ENCODE measurements around the gene ASB16. TPM values are rescaled to one million over a fixed set of nuclear protein-coding genes. Genes with fewer than 3 reads are reported as not detected.

ASB16 gene
- total RNA-seq, 1 donor, result not detected

- H3K4me3 ChIP-seq (ENCODE audit: insufficient read depth, low read length), result no peak overlapping the region
- no peak for TF ChIP-seq CTCF (IDR thresholded peaks at IDR 0.05; ENCODE audit: extremely low read depth, low read depth, low read length)
- H3K79me2 ChIP-seq (ENCODE audit: insufficient read depth, low read length), result peaks cover 34% of the 10 kb centered on the region
- H3K36me3 ChIP-seq (ENCODE audit: insufficient read depth, low read length), result peaks cover 43% of the 10 kb centered on the region
- H3K27ac ChIP-seq (ENCODE audit: low read depth, low read length), result no peak overlapping the region
- no peak overlapping the region for H2AFZ ChIP-seq (ENCODE audit: low read length)
- H3K27me3 ChIP-seq (ENCODE audit: insufficient read depth, low read length), result no peaks in the 10 kb centered on the region
- peaks cover 13% of the 10 kb centered on the region for H3K4me1 ChIP-seq (ENCODE audit: insufficient read depth, low read length)
- DNase-seq (ENCODE audit: insufficient read length, low spot score, missing footprints), result peak; percentile 26
- H3K4me2 ChIP-seq (ENCODE audit: insufficient read depth, low read length), result no peak overlapping the region
- H4K20me1 ChIP-seq (ENCODE audit: insufficient read depth, low read length), result peaks cover 34% of the 10 kb centered on the region
- no peaks in the 10 kb centered on the region for H3K9me3 ChIP-seq (ENCODE audit: low read depth, low read length)
These were observed 45.7 kb downstream of the ASB16 start for GRCh38 chr17:44216173-44216572.

DNA sequence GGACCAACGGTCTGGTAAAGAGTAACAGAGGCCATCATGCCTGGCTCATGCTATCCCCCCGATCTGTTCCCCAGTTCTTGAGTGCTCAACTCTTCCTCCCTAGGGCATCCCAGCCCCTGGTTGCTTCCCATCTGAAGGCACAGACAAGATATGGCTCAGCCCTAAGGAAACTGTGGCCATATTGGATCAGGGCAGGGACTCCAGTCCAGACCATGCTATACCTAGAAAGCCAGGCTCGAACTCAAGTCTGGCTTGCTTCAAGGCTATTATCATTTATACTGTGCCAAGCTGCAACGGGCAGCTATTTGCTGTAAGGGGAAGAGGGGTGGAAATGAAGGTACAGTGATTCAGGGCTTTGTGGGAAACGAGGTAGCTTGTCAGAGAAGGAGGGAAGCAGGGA is 46.2 kb downstream of the ASB16 start:
- Histone ChIP-seq H3K9me3 (ENCODE audit: low read depth, low read length) (no peaks in the 10 kb centered on the region), H3K27me3 (ENCODE audit: insufficient read depth, low read length) (no peaks in the 10 kb centered on the region), H4K20me1 (ENCODE audit: insufficient read depth, low read length) (peaks cover 34% of the 10 kb centered on the region), H2AFZ (ENCODE audit: low read length) (no peak overlapping the region), H3K79me2 (ENCODE audit: insufficient read depth, low read length) (peaks cover 34% of the 10 kb centered on the region), H3K27ac (ENCODE audit: low read depth, low read length) (no peak overlapping the region), H3K4me3 (ENCODE audit: insufficient read depth, low read length) (no peak overlapping the region), H3K4me2 (ENCODE audit: insufficient read depth, low read length) (no peak overlapping the region), H3K36me3 (ENCODE audit: insufficient read depth, low read length) (peaks cover 38% of the 10 kb centered on the region), H3K4me1 (ENCODE audit: insufficient read depth, low read length) (peaks cover 13% of the 10 kb centered on the region)
- TF ChIP-seq CTCF (IDR thresholded peaks at IDR 0.05; ENCODE audit: extremely low read depth, low read depth, low read length), result no peak
- peak; percentile 44 for DNase-seq (ENCODE audit: insufficient read length, low spot score, missing footprints)

DNA sequence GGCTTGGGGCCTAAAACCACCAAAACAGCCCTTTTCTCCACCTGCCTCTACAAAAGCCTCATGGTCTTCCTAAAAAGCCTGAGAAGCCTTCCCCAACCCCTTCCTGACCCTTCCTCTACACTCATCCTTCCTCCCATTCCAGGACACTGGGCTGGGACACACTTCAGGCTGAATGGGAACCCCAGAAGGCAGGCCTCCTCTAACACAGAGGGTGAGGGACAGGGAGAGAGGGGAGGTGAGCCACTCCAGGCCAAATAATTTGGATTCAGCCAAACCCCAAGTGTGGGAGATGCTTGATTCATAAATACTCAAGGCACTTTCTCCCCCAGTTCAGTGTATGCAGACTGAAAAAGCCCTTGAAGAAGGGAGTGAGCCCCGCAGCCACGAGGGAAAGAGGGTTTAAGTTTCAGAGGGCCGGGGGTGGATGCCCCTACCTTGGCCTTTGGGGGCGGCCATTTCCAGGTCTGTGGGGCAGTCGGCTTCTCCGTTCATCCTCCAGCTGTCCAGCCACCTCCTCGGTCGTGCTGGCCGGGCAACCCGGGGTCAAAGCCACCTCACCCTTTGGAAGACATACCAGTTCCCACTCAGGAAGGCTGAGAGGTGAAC is 47.3 kb downstream of the ASB16 start:
- Histone ChIP-seq H3K9me3 (ENCODE audit: low read depth, low read length) (no peaks in the 10 kb centered on the region), H2AFZ (ENCODE audit: low read length) (no peak overlapping the region), H4K20me1 (ENCODE audit: insufficient read depth, low read length) (peaks cover 38% of the 10 kb centered on the region), H3K79me2 (ENCODE audit: insufficient read depth, low read length) (peaks cover 34% of the 10 kb centered on the region), H3K4me2 (ENCODE audit: insufficient read depth, low read length) (peak overlapping the region; percentile 86), H3K4me1 (ENCODE audit: insufficient read depth, low read length) (peaks cover 24% of the 10 kb centered on the region), H3K27me3 (ENCODE audit: insufficient read depth, low read length) (no peaks in the 10 kb centered on the region), H3K27ac (ENCODE audit: low read depth, low read length) (peak overlapping the region; percentile 27), H3K4me3 (ENCODE audit: insufficient read depth, low read length) (peak overlapping the region; percentile 84), H3K36me3 (ENCODE audit: insufficient read depth, low read length) (peaks cover 38% of the 10 kb centered on the region)
- TF ChIP-seq CTCF (IDR thresholded peaks at IDR 0.05; ENCODE audit: extremely low read depth, low read depth, low read length), result no peak
- DNase-seq (ENCODE audit: insufficient read length, low spot score, missing footprints), result peak; percentile 60

- H2AFZ ChIP-seq (ENCODE audit: low read length), result no peak overlapping the region
- H3K27ac ChIP-seq (ENCODE audit: low read depth, low read length), result peak overlapping the region; percentile 27
- peak; percentile 99 for DNase-seq (ENCODE audit: insufficient read length, low spot score, missing footprints)
These were observed 48.0 kb downstream of the ASB16 start for GRCh38 chr17:44218344-44219107.

More at GRCh38 chr17:44218344-44219107, 48.0 kb downstream of the ASB16 start:
- Histone ChIP-seq H4K20me1 (ENCODE audit: insufficient read depth, low read length) (peaks cover 38% of the 10 kb centered on the region), H3K27me3 (ENCODE audit: insufficient read depth, low read length) (no peaks in the 10 kb centered on the region), H3K4me3 (ENCODE audit: insufficient read depth, low read length) (peak overlapping the region; percentile 84), H3K4me2 (ENCODE audit: insufficient read depth, low read length) (peak overlapping the region; percentile 86), H3K9me3 (ENCODE audit: low read depth, low read length) (no peaks in the 10 kb centered on the region), H3K79me2 (ENCODE audit: insufficient read depth, low read length) (peaks cover 34% of the 10 kb centered on the region), H3K36me3 (ENCODE audit: insufficient read depth, low read length) (peaks cover 34% of the 10 kb centered on the region), H3K4me1 (ENCODE audit: insufficient read depth, low read length) (peaks cover 31% of the 10 kb centered on the region)
- peak; percentile 47 for TF ChIP-seq CTCF (IDR thresholded peaks at IDR 0.05; ENCODE audit: extremely low read depth, low read depth, low read length)

Measured in osteoblast (primary cell).